ENCODE data around the gene RAB10.
"Not testable (repeated sequence)": the region's sequence is repeated elsewhere in the genome, so short reads cannot be mapped to it uniquely, and the experiment has no call there.

Gene RAB10

GRCh38 chr2:26100384-26100783 lies 66.5 kb downstream of the RAB10 start:
- no peak for DNase-seq

- DNase-seq = no peak
Observed at GRCh38 chr2:26103752-26104151, 69.9 kb downstream of the RAB10 start.

GRCh38 chr2:26108701-26109100 lies 74.8 kb downstream of the RAB10 start:
- not testable (repeated sequence) for DNase-seq

GRCh38 chr2:26112201-26112600 lies 78.3 kb downstream of the RAB10 start:
- DNase-seq = no peak

- no peak for DNase-seq
Observed at GRCh38 chr2:26114151-26114550, 80.3 kb downstream of the RAB10 start.

- no peak for DNase-seq
Observed at GRCh38 chr2:26118682-26119081, 84.8 kb downstream of the RAB10 start.

GRCh38 chr2:26119521-26119920 lies 85.6 kb downstream of the RAB10 start:
- DNase-seq = no peak

GRCh38 chr2:26122630-26123029 lies 88.7 kb downstream of the RAB10 start:
- no peak for DNase-seq

GRCh38 chr2:26123426-26123825 lies 89.5 kb downstream of the RAB10 start:
- DNase-seq = no peak

GRCh38 chr2:26126074-26126473 lies 92.2 kb downstream of the RAB10 start:
- no peak for DNase-seq

GRCh38 chr2:26128176-26128575 lies 94.3 kb downstream of the RAB10 start:
- no peak for DNase-seq

GRCh38 chr2:26130763-26131162 lies 96.9 kb downstream of the RAB10 start:
- no peak for DNase-seq

GRCh38 chr2:26136451-26136850 lies 102.6 kb downstream of the RAB10 start:
- DNase-seq = no peak

GRCh38 chr2:26139269-26140183 lies 105.6 kb downstream of the RAB10 start:
- DNase-seq = no peak

- no peak for DNase-seq
Observed at GRCh38 chr2:26141145-26141769, 107.4 kb downstream of the RAB10 start.

- no peak for DNase-seq
Observed at GRCh38 chr2:26144031-26144430, 110.1 kb downstream of the RAB10 start.

GRCh38 chr2:26144953-26145680 lies 111.2 kb downstream of the RAB10 start:
- no peak for DNase-seq

- DNase-seq = no peak
Observed at GRCh38 chr2:26148501-26148900, 114.6 kb downstream of the RAB10 start.

GRCh38 chr2:26150243-26150642 lies 116.4 kb downstream of the RAB10 start:
- no peak for DNase-seq

GRCh38 chr2:26157580-26157979 lies 123.7 kb downstream of the RAB10 start:
- no peak for DNase-seq

- DNase-seq = no peak
Observed at GRCh38 chr2:26161926-26162325, 128.0 kb downstream of the RAB10 start.

- no peak for DNase-seq
Observed at GRCh38 chr2:26162963-26163362, 129.1 kb downstream of the RAB10 start.

- DNase-seq = no peak
Observed at GRCh38 chr2:26164231-26164630, 130.3 kb downstream of the RAB10 start.
